ENCODE data around the gene JAK2. TPM values are rescaled to one million over a fixed set of nuclear protein-coding genes. Genes with fewer than 3 reads are reported as not detected.

The JAK2 gene
- total and polyA plus RNA-seq, 9 of the 15 experiments (the other 6 are each of a cell fraction or from before 2014, with no cell fraction given): 4.7 to 23.4 (median 15.3) TPM

- TF ChIP-seq UBTF (IDR thresholded peaks at IDR 0.05; ENCODE audit: borderline replicate concordance in 1 of 2, low read depth in 2 of 2, low read length in 2 of 2) (peak; percentile 66 to 78; a peak in 2 of 4 replicates), ZNF449 (CRISPR knock-in tag; IDR thresholded peaks at IDR 0.05) (no peak), ZNF699 (CRISPR knock-in tag; IDR thresholded peaks at IDR 0.05; ENCODE audit: insufficient replicate concordance) (no peak), ZNF41 (CRISPR knock-in tag; conservative IDR thresholded peaks at IDR 0.05) (no peak), ZFP1 (CRISPR knock-in tag; IDR thresholded peaks at IDR 0.05) (no peak), TBL1XR1 (IDR thresholded peaks at IDR 0.05; ENCODE audit: low read length in 2 of 2) (no peak), ZNF589 (CRISPR knock-in tag; IDR thresholded peaks at IDR 0.05; ENCODE audit: low read depth) (peak; percentile 52; the same call in 1 of the 2 replicates), ZBTB11 (CRISPR knock-in tag; IDR thresholded peaks at IDR 0.05) (no peak), ARNT (IDR thresholded peaks at IDR 0.05) (no peak), FOXK2 (conservative IDR thresholded peaks at IDR 0.05 in 1 of 2, IDR thresholded peaks at IDR 0.05 in 1 of 2; ENCODE audit: low read depth in 2 of 2) (peak in 1 of 2 experiments; percentile 17; a peak in 1 of 4 replicates), HDGF (IDR thresholded peaks at IDR 0.05) (no peak), HDAC6 (IDR thresholded peaks at IDR 0.05; ENCODE audit: low read depth, low read length) (no peak), ZNF780A (CRISPR knock-in tag; IDR thresholded peaks at IDR 0.05) (no peak), HDAC1 (IDR thresholded peaks at IDR 0.05) (peak in 1 of 2 experiments; percentile 56; a peak in 2 of 4 replicates), CC2D1A (IDR thresholded peaks at IDR 0.05) (no peak), STAG1 (CRISPR knock-in tag; IDR thresholded peaks at IDR 0.05; ENCODE audit: borderline replicate concordance) (no peak), ZFP91 (CRISPR knock-in tag; IDR thresholded peaks at IDR 0.05) (no peak), ZNF143 (CRISPR knock-in tag; IDR thresholded peaks at IDR 0.05) (no peak)
Observed at GRCh38 chr9:4985386-4986266, 554 bp downstream of the JAK2 start (continued).
